K562 (cell line): Measurements from ENCODE around the gene OAT.

Experiments
- CTCF ChIP-seq, 3 experiments: IDR thresholded peaks in 2 of 3; conservative IDR thresholded peaks in 1 of 3; 2 replicates each; pipeline ENCODE4 v1.5.1; 2011 to 2012; ENCODE audit warnings: low read length in 3 of 3, mild to moderate bottlenecking in 3 of 3, control low read depth in 2 of 3, improper control_type of control experiment in 1 of 3, inconsistent platforms in 1 of 3, low read depth in 1 of 3, mixed read lengths in 1 of 3, moderate library complexity in 1 of 3; ENCODE audit not compliant: insufficient read depth in 2 of 3
- EZH2 ChIP-seq: IDR thresholded peaks from 2 replicates; pipeline ENCODE4 v1.6.1; 2012; ENCODE audit warnings: low read depth, mild to moderate bottlenecking, inconsistent platforms, low read length, borderline replicate concordance
- FOXP4 ChIP-seq: sonication (generic); formaldehyde crosslinking; IDR thresholded peaks from 2 replicates; pipeline ENCODE4 v1.8.0; 2022; ENCODE audit warnings: mild to moderate bottlenecking, missing genetic modification reagents, borderline replicate concordance
- POLR2A ChIP-seq: fragments of 450-650 bp; conservative IDR thresholded peaks from 2 replicates; pipeline ENCODE4 v1.6.1; 2016
- SIRT6 ChIP-seq: IDR thresholded peaks from one replicate; pipeline ENCODE4 v1.6.1; 2012; ENCODE audit warnings: low read depth, mild to moderate bottlenecking, control low read depth, inconsistent platforms, low read length, moderate library complexity
- SMC3 ChIP-seq: conservative IDR thresholded peaks from 2 replicates; pipeline ENCODE4 v1.6.1; 2011; ENCODE audit warnings: low read depth, low read length, improper control_type of control experiment; ENCODE audit not compliant: insufficient read depth
- SREBF1 ChIP-seq: fragments of 150-350 bp; IDR thresholded peaks from 2 replicates; pipeline ENCODE4 v1.6.1; 2014; ENCODE audit warnings: antibody characterized with exemption, low read depth, low read length, borderline replicate concordance
- ZBTB7A ChIP-seq: IDR thresholded peaks from 2 replicates; pipeline ENCODE4 v1.6.1; 2011; ENCODE audit warnings: low read depth, mild to moderate bottlenecking, low read length, moderate library complexity, borderline replicate concordance; ENCODE audit not compliant: control insufficient read depth
- ZNF436 ChIP-seq: fragments of 250-450, 450-650 bp; sonication (Bioruptor Pico); formaldehyde crosslinking; IDR thresholded peaks from 2 replicates; pipeline ENCODE4 v1.7.0; 2020; ENCODE audit warnings: mild to moderate bottlenecking
- ZNF507 ChIP-seq: conservative IDR thresholded peaks from 2 replicates; pipeline ENCODE4 v1.6.1; 2017; ENCODE audit warnings: missing genetic modification characterization, missing compliant biosample characterization

GRCh38 chr10:124415210-124415609 is 3.5 kb downstream of the OAT start:
- TF ChIP-seq ZNF507 (tag) (no peak), ZNF436 (CRISPR knock-in tag) (no peak), CTCF (IDR thresholded peaks at IDR 0.05 in 2 of 3, conservative IDR thresholded peaks at IDR 0.05 in 1 of 3; ENCODE audit: insufficient read depth in 2 of 3, low read depth in 1 of 3, low read length in 3 of 3) (no peak), SMC3 (no peak), FOXP4 (CRISPR knock-in tag) (no peak), EZH2 (no peak), SIRT6 (no peak), POLR2A (no peak), SREBF1 (no peak), ZBTB7A (no peak)
